Parathyroid adenoma (tissue), 2 donors: Measurements from ENCODE around the gene LMX1B.

Experiments used
- H2AFZ ChIP-seq: fragments of 300-600 bp; sonication (generic); one replicate; pipeline ENCODE4 v1.7.0; 2017; ENCODE audit warnings: antibody characterized with exemption, mild to moderate bottlenecking
- H3K27ac ChIP-seq: fragments of 300-600 bp; sonication (generic); one replicate; pipeline ENCODE4 v1.7.0; 2017
- H3K27me3 ChIP-seq: fragments of 300-600 bp; sonication (generic); one replicate; pipeline ENCODE4 v1.7.0; 2017; ENCODE audit warnings: low read length; ENCODE audit not compliant: control insufficient read depth, insufficient read depth
- H3K36me3 ChIP-seq: fragments of 300-600 bp; sonication (generic); one replicate; pipeline ENCODE4 v1.7.0; 2017; ENCODE audit warnings: low read length; ENCODE audit not compliant: control insufficient read depth, insufficient read depth
- H3K4me1 ChIP-seq: fragments of 300-600 bp; sonication (generic); one replicate; pipeline ENCODE4 v1.7.0; 2017; ENCODE audit warnings: control low read depth
- H3K4me2 ChIP-seq: fragments of 300-600 bp; sonication (generic); one replicate; pipeline ENCODE4 v1.7.0; 2017; ENCODE audit warnings: low read length
- H3K4me3 ChIP-seq: fragments of 300-600 bp; sonication (generic); one replicate; pipeline ENCODE4 v1.7.0; 2017; ENCODE audit warnings: low read depth, low read length
- H3K79me2 ChIP-seq: fragments of 300-600 bp; sonication (generic); one replicate; pipeline ENCODE4 v1.7.0; 2017; ENCODE audit warnings: control low read depth
- H3K9ac ChIP-seq: fragments of 300-600 bp; sonication (generic); one replicate; pipeline ENCODE4 v1.7.0; 2017; ENCODE audit warnings: mild to moderate bottlenecking
- H3K9me3 ChIP-seq: fragments of 300-600 bp; sonication (generic); one replicate; pipeline ENCODE4 v1.7.0; 2017; ENCODE audit warnings: low read length; ENCODE audit not compliant: control insufficient read depth
- CTCF ChIP-seq: fragments of 300-600 bp; sonication (generic); IDR thresholded peaks from one replicate; pipeline ENCODE4 v1.7.0; 2017; ENCODE audit warnings: antibody characterized with exemption, mild to moderate bottlenecking
- donor health status: primary hyperparathyroidism.

Gene LMX1B

GRCh38 chr9:126672634-126673284 is 59.0 kb downstream of the LMX1B start:
- Histone ChIP-seq H3K4me3 (no peak overlapping the region), H3K36me3 (no peaks in the 10 kb centered on the region), H3K4me1 (no peaks in the 10 kb centered on the region), H2AFZ (no peak overlapping the region), H3K4me2 (no peak overlapping the region), H3K27me3 (no peaks in the 10 kb centered on the region), H3K27ac (no peak overlapping the region), H3K79me2 (no peaks in the 10 kb centered on the region), H3K9ac (no peak overlapping the region), H3K9me3 (no peaks in the 10 kb centered on the region)
- TF ChIP-seq CTCF, result no peak

GRCh38 chr9:126673689-126674364 is 60.1 kb downstream of the LMX1B start:
- no peak overlapping the region for H3K4me2 ChIP-seq
- H3K4me1 ChIP-seq, result no peaks in the 10 kb centered on the region
- no peak overlapping the region for H3K27ac ChIP-seq
- H3K9me3 ChIP-seq, result no peaks in the 10 kb centered on the region
- no peak overlapping the region for H2AFZ ChIP-seq
- H3K4me3 ChIP-seq, result no peak overlapping the region
- TF ChIP-seq CTCF, result no peak
- no peak overlapping the region for H3K9ac ChIP-seq
- no peaks in the 10 kb centered on the region for H3K79me2 ChIP-seq
- H3K36me3 ChIP-seq, result no peaks in the 10 kb centered on the region
- H3K27me3 ChIP-seq, result no peaks in the 10 kb centered on the region

- H3K27me3 ChIP-seq, result no peaks in the 10 kb centered on the region
- no peak for TF ChIP-seq CTCF
- no peak overlapping the region for H3K4me3 ChIP-seq
Observed at GRCh38 chr9:126674365-126675146, 60.8 kb downstream of the LMX1B start.

GRCh38 chr9:126675147-126675467 is 61.4 kb downstream of the LMX1B start:
- no peak for TF ChIP-seq CTCF
- H3K27ac ChIP-seq, result no peak overlapping the region
- H3K4me1 ChIP-seq, result no peaks in the 10 kb centered on the region
- no peak overlapping the region for H3K4me2 ChIP-seq
- no peaks in the 10 kb centered on the region for H3K79me2 ChIP-seq
- H3K36me3 ChIP-seq, result no peaks in the 10 kb centered on the region
- H3K9ac ChIP-seq, result no peak overlapping the region
- no peak overlapping the region for H2AFZ ChIP-seq
- no peak overlapping the region for H3K4me3 ChIP-seq
- H3K27me3 ChIP-seq, result no peaks in the 10 kb centered on the region
- no peaks in the 10 kb centered on the region for H3K9me3 ChIP-seq

More at GRCh38 chr9:126674365-126675146, 60.8 kb downstream of the LMX1B start:
- Histone ChIP-seq H3K9ac (no peak overlapping the region), H3K79me2 (no peaks in the 10 kb centered on the region), H3K36me3 (no peaks in the 10 kb centered on the region), H3K4me2 (no peak overlapping the region), H3K9me3 (no peaks in the 10 kb centered on the region), H2AFZ (no peak overlapping the region), H3K27ac (no peak overlapping the region), H3K4me1 (no peaks in the 10 kb centered on the region)
